Muscle of arm (tissue), 12 donors: ENCODE measurements around the gene S100B. TPM values are rescaled to one million over a fixed set of nuclear protein-coding genes. Genes with fewer than 3 reads are reported as not detected.
"Not testable (repeated sequence)": the region's sequence is repeated elsewhere in the genome, so short reads cannot be mapped to it uniquely, and the experiment has no call there.

Source experiments
- DNase-seq: peaks from one replicate; pipeline ENCODE4 v3.0.0-alpha.2; 2013
- polyA plus RNA-seq, 12 donors: library from polyadenylated mRNA; unstranded; fragments of 120-200 nt; gene quantifications; one replicate each; pipeline ENCODE4 v1.2.1, GENCODE V29; 2013; ENCODE audit not compliant: insufficient read length in 12 of 12

S100B gene
- polyA plus RNA-seq, 12 donors, result 8.5 to 48.0 (median 14.2) TPM; not detected in 2

DNA sequence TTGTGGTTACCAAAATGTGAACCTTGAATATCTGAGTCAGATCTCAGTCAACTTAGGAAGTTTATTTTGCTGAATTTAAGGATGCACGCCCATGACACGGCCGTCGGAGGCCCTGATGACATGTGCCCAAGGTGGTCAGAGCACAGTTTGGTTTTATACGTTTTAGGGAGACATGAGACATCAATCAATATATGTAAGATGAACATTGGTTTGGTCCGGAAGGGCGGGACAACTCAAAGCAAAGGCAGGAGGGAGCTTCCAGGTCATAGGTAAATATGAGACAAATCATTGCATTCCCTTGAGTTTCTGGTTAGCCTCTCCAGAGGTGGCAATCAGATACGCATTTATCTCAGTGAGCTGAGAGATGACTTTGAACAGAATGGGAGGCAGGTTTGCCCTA, 29.5 kb upstream of the S100B start:
- no peak for DNase-seq

DNA sequence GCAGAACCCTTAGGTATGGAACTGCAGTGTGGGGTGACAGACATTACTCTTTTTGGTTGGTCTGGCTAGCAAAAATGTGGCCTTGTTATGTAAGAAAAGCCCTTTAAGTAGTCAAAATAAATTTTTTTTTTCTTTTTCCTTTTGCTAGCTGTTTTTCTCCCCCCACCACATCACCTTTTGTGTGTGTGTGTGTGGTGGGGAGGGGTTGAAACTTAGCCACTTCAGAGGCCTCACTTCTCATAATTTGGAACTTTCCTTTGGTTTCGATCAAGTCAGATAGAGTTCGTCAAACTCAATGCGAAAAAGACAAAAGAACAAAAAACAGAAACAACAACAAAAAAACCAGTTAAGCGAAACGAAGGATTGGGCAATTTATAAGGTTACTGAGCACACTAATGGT, 28.7 kb upstream of the S100B start:
- DNase-seq, result no peak

- not testable (repeated sequence) for DNase-seq
Observed at GRCh38 chr21:46630915-46631314, 26.0 kb upstream of the S100B start.

- no peak for DNase-seq
Observed at GRCh38 chr21:46628868-46629267, 24.0 kb upstream of the S100B start.

- no peak for DNase-seq
Observed at GRCh38 chr21:46627726-46628125, 22.8 kb upstream of the S100B start.

DNA sequence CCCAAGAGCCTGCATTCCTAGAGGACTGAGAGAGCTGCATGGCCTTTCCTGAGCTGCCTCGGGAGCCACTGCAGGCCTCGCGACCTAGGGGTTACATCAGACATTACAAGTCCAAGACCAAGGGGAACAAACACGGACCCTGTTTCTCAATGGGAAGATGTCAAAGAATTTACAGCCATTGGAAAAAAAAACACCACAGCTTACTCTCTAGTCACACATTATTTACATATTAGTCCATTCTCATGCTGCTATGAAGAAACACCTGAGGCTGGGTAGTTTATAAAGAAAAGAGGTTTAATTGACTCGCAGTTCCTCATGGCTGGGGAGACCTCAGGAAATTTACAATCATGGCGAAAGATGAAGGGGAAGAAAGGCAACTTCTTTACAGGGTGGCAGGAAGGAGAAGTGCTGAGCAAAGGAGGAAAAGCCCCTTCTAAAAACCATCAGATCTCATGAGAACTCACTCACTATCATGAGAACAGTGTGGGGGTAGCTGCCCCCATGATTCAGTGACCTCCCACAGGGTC, 22.2 kb upstream of the S100B start:
- no peak for DNase-seq

GRCh38 chr21:46626536-46626935, 21.7 kb upstream of the S100B start:
- DNase-seq, result no peak

DNA sequence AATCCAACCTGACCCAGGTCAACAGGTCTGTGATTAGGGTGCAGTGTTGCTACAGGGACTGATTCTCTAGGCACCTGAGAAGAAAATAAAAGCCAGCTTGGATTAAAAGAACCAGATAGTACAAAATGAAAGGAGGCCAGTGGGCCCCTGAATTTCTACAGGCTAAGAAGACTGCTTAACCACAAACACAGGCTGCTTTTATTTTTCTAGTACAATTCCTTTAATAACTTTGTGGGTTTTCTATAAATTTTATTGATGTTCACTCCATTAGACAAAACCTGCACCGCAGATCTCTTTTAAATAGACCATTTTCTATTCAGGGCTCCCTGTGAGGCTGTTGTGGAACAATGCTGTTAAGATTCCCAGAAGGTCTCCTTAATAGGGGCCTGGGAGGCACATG, 20.9 kb upstream of the S100B start:
- DNase-seq, result no peak

DNA sequence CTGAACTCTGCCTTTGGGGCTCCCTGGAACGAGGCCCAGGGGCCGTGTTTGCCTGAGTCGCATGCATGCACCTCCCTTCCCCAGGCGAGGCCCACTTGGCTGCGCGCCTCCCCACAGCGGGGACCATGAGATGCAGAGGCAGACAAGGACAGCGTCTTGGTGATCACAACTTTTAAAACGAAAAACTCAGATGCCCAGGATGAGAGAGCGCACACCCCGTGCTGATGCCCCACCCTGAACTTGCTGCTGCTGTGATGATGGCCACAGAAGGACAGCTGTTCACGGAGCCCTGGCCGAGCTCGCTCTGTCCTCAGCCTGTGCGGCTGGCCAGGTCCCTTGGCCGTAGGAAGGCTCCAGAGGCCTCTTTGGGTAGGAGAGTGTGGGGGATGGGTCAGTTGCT, 19.2 kb upstream of the S100B start:
- DNase-seq, result no peak

DNA sequence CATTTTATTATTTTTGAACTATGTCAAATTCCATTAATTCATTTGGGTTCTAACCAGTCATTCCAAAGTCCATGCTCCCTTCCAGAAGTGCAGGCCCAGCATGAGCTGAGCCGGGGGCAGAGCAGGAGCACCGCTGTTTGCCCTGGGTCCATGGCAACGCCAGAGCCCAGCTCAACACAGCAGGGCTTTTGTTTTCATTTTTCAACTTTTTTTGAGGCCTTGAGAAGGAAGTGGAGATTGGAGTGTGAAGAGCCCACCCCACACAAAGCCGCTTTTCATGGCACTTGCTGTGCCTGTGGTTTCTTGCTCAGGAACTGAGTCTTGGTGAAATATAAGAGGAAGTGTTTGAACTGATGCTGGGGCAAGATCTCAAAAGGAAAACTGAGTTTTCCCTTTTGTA, 17.3 kb upstream of the S100B start:
- no peak for DNase-seq

GRCh38 chr21:46621457-46622182, 16.7 kb upstream of the S100B start:
- no peak for DNase-seq

GRCh38 chr21:46620846-46621245, 16.0 kb upstream of the S100B start:
- DNase-seq, result no peak

DNA sequence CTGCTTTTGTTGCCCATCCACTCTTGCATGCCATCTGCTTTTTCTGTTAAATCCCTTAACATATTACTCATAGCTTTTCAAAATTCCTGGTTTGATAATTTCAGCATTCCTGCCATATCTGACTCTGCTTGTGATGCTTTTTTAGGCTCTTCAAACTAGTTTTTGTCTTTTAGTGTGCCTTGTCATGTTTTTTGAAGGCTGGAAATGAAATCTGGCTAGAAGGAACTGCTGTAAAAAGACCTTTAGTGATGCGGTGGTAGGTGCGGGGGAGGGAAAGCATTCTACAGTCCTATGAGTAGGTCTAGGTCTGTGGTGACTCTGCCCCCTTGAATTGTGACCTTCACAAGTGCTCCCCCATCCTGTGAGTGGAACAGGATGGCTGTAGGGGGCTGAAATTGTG, 15.0 kb upstream of the S100B start:
- no peak for DNase-seq

DNA sequence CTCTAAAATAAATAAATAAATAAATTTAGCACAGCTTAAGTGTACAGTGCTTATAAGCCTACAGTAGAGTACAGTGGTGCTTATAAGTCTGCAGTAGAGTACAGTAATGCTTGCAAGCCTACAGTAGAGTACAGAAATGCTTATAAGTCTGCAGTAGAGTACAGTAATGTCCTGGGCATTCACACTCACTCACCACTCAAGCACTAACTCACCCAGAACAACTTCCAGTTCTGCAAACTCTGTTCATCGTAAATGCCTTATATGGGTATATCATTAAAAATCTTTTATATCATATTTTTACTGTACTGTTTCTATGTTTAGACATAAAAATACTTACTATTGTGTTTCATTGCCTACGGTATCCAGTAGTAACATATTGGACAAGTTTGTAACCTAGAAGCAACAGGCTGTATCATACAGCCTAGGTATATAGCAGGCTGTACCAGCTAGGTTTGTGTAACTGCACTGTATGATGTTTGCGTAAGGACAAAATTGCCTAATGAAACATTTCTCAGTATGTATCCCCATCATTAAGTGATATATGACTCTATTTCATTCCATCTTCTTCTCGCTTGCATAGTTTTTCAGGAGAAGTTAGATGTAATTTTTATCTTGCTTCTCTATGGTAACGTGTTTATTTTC, 14.0 kb upstream of the S100B start:
- DNase-seq, result no peak

- DNase-seq, result no peak
Observed at GRCh38 chr21:46617267-46618051, 12.6 kb upstream of the S100B start.

DNA sequence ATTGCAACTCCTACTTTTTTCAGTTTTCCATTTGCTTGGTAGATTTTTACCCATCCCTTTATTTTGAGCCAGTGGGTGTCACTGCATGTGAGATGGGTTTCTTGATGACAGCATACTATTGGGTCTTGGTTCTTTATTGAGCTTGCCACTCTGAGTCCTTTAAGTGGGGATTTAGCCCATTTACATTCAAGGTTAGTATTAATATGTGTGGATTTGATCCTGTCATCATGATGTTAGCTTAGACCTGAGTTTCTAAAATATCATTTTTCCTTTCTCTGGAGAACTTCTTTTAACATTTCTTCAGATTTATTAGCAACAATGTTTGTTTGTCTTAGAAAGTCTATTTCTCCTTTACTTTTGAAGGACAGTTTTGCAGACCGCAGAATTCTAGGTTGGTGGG, 11.8 kb upstream of the S100B start:
- DNase-seq, result no peak

DNA sequence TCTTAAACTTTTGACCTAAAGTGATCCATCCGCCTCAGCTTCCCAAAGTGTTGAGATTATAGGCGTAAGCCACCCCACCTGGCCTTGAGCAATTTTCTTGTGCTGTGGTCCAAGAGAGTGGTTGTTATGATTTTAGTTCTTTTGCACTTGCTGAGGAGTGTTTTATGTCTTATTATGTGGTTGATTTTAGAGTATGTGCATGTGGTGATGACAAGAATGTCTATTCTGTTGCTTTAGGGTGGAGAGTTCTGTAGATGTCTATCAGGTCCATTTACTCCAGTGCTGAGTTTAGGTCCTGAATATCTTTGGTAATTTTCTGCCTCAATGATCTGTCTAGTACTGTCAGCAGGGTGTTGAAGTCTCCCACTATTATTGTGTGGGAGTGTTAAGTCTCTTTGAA, 11.2 kb upstream of the S100B start:
- DNase-seq, result no peak

DNA sequence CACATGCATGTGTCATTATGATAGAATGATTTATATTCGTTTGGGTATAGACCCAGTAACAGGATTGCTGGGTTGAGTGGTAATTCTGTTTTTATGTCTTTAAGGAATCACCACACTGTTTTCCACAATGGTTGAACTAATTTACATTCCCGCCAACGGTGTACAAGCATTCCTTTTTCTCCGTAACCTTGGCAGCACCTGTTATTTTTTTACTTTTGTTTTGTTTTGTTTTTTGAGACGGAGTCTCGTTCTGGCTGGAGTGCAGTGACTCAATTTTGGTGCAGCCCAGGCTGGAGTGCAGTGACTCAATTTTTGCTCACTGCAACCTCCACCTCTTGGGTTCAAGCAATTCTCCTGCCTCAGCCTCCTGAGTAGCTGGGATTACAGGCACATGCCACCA, 8.5 kb upstream of the S100B start:
- no peak for DNase-seq

GRCh38 chr21:46610018-46610701, 5.3 kb upstream of the S100B start:
- DNase-seq, result no peak

DNA sequence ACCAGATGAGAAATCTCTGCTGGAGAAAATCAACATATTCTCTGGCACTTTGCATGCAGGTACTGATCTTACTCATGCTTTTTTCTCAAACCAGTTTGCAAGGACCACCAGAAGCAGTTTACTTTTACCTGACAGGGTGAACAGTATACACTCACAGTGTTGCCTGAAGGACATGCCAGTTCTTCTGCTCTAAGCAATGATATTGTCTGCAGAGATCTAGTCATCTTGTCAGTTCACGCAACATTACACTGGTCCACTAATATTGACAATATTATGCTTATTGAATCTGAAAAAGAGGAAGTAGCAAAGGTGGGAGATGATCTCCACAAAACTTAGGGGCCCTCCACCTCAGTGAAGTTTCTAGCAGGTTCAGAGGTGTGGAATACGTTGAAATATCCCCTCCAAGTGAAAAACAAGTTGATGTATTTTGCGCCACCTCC, 3.8 kb upstream of the S100B start:
- DNase-seq, result no peak

DNA sequence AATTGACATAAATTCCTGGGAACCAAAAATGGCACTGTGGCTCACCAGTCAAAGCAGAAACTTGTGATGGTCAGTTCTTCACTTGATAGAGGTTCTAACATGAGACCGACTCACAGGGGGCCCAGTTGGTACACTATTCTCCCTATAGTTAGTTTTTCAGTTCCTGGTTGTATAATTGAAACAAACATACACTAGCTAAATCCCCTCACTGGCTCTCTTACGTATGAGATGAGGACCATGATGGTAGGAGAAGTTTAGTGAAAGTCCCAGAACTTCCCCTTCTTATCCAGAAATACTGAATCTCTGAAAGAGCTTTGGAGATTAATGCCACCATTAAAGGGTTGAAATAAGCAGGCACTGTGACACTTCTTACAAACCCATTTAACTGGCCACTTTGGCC, 2.8 kb upstream of the S100B start:
- DNase-seq, result no peak

- no peak for DNase-seq
Observed at GRCh38 chr21:46606427-46606813, 1.5 kb upstream of the S100B start.
